ENCODE measurements around the gene EAF1. TPM values are rescaled to one million over a fixed set of nuclear protein-coding genes. Genes with fewer than 3 reads are reported as not detected.
"Not testable (repeated sequence)": the region's sequence is repeated elsewhere in the genome, so short reads cannot be mapped to it uniquely, and the experiment has no call there.

The EAF1 gene
- total RNA-seq, 3 donors from 2014 or later: 15.6 to 23.4 (median 21.3) TPM

DNA sequence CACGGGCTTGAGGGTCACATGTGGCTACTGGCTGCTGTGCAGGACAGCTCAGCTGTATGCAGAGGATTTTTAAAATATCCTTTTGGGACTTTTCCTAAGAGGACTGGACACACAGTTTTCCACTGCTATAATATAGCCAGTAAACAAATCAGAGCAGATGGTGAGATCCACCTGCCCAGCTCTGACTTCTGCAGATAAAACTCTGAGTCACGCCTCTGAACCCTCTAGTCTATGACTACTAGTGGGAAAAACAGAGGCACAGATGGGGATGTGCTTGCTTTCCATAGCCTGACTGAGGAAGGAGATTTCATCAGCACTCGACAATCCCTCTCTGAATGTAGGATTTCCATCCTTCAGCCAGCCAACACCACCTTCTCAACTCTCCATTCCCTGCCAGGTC is 49.0 kb downstream of the EAF1 start:
- no peaks in the 10 kb centered on the region for H3K36me3 ChIP-seq (ENCODE audit: low read depth)
- TF ChIP-seq, protein P1, sequence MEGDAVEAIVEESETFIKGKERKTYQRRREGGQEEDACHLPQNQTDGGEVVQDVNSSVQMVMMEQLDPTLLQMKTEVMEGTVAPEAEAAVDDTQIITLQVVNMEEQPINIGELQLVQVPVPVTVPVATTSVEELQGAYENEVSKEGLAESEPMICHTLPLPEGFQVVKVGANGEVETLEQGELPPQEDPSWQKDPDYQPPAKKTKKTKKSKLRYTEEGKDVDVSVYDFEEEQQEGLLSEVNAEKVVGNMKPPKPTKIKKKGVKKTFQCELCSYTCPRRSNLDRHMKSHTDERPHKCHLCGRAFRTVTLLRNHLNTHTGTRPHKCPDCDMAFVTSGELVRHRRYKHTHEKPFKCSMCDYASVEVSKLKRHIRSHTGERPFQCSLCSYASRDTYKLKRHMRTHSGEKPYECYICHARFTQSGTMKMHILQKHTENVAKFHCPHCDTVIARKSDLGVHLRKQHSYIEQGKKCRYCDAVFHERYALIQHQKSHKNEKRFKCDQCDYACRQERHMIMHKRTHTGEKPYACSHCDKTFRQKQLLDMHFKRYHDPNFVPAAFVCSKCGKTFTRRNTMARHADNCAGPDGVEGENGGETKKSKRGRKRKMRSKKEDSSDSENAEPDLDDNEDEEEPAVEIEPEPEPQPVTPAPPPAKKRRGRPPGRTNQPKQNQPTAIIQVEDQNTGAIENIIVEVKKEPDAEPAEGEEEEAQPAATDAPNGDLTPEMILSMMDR (IDR thresholded peaks at IDR 0.05): no peak
- no peaks in the 10 kb centered on the region for H3K4me1 ChIP-seq (ENCODE audit: low read depth)
- no peak overlapping the region for H3K4me3 ChIP-seq
- no peak for ATAC-seq
- intact Hi-C loops (cut with DNase I, micrococcal nuclease): no loop called here
- no peaks in the 10 kb centered on the region for H3K9me3 ChIP-seq
- no peak for DNase-seq

DNA sequence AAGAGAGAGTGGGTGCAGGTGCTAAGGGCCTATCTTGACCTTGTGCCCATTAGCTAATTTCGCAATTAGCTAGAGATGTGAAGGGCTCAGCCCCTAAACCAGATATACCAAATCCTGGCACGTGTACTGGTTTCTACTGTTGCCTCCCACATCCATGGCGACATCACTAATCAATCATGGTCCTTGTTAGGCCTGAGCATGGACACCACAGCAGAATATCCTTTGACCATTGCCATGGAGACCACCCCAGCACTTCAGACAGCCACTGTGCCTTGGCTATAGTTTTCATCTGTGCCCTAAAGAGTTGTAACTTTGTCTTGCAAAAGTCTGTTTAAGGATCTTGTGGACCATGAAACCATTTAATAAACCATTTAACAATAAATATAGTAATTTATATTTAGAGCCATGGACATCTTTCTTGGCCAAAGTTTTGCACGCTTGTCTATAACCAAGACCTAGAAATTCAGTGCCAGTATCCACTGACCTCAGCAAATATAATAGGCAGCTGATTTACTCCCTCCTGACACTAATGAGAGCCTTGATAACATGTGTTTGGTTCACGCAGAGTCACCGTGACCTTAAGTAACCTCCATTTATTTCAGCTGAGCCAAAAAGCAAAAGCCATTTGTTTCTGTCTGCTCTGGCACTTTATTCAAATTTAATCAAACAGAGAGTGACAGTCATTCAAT is 50.7 kb downstream of the EAF1 start:
- intact Hi-C loops (cut with DNase I, micrococcal nuclease): no loop called here
- Histone ChIP-seq H3K4me1 (ENCODE audit: low read depth) (no peaks in the 10 kb centered on the region), H3K4me3 (no peak overlapping the region), H3K36me3 (ENCODE audit: low read depth) (no peaks in the 10 kb centered on the region), H3K9me3 (no peaks in the 10 kb centered on the region)
- no peak for ATAC-seq
- DNase-seq: no peak
- TF ChIP-seq, protein P1 (IDR thresholded peaks at IDR 0.05): no peak

DNA sequence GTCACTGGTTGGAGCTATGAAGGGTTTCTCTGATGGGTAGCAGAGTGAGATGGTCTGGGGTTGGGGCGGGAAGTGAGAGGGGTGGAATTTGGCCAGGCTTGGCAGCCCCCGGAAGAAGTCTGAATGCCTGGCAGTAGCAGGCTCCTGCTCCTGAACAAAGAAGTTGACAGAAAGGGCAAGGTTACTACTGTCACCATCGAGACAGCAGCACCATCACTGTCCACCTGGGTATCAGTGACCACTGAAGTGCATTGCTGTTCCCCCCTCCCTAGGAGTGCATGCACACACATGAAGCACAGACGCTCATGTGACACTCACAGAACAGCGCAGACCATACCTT is 51.2 kb downstream of the EAF1 start:
- no peaks in the 10 kb centered on the region for H3K9me3 ChIP-seq
- TF ChIP-seq, protein P1 (IDR thresholded peaks at IDR 0.05): no peak
- no peak overlapping the region for H3K4me3 ChIP-seq
- H3K36me3 ChIP-seq (ENCODE audit: low read depth): no peaks in the 10 kb centered on the region
- intact Hi-C loops (cut with DNase I, micrococcal nuclease): no loop called here
- H3K4me1 ChIP-seq (ENCODE audit: low read depth): no peaks in the 10 kb centered on the region
- ATAC-seq (no peak), DNase-seq (no peak)

DNA sequence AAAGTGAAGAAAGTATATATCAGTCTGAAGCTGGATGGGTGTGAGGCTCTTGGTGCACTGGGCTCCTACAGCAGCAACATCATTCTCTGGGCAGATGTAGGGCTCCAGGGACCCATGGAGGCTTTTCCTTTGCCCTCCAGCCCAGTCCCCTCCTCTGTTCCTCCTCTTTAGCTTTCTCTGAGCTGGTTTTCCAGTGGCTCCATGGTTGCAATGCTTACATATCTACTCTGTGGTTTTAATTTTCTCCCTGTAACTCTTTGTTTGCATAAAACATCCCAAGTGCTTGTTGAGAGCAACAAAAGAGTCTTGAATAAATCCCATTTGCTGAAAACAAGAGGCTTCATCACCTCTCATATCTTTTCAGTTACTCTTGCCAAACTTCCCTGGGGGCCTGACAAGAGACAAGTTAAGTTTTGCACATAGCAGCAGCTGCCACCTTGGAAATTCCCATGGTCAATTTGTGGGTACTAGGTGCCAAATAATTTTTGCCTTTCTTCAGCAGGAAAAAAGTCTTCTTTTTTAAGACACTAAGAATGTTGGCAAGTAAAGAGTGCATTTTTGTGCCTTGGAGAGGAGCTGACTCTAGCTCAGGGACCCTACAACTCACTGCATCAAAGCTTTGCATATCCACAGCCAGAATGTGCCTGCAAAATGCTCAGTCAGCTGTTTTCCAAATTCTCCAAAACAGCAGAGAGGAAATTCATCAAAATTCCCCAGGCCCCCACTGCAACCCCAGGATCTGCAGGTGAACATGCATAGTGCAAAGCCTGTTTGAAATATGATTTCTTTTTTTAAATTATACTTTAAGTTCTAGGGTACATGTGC is 52.2 kb downstream of the EAF1 start:
- H3K9me3 ChIP-seq: no peaks in the 10 kb centered on the region
- H3K36me3 ChIP-seq (ENCODE audit: low read depth): no peaks in the 10 kb centered on the region
- intact Hi-C loops (cut with DNase I, micrococcal nuclease): no loop called here
- no peak overlapping the region for H3K4me3 ChIP-seq
- no peak for ATAC-seq
- DNase-seq: no peak
- TF ChIP-seq, protein P1 (IDR thresholded peaks at IDR 0.05): no peak
- no peaks in the 10 kb centered on the region for H3K4me1 ChIP-seq (ENCODE audit: low read depth)

DNA sequence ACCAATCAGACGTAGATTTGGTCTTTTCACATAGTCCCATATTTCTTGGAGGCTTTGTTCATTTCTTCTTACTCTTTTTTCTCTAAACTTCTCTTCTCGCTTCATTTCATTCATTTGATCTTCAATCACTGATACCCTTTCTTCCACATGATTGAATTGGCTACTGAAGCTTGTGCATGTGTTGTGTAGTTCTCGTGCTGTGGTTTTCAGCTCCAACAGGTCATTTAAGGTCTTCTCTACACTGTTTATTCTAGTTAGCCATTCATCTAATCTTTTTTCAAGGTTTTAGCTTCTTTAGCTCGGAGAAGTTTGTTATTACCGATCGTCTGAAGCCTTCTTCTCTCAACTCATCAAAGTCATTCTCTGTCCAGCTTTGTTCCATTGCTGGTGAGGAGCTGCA is 57.2 kb downstream of the EAF1 start:
- H3K4me3 ChIP-seq; DNase-seq; H3K4me1 ChIP-seq (ENCODE audit: low read depth); H3K9me3 ChIP-seq; H3K36me3 ChIP-seq (ENCODE audit: low read depth); ATAC-seq; intact Hi-C loops (cut with DNase I, micrococcal nuclease): not testable (repeated sequence)

DNA sequence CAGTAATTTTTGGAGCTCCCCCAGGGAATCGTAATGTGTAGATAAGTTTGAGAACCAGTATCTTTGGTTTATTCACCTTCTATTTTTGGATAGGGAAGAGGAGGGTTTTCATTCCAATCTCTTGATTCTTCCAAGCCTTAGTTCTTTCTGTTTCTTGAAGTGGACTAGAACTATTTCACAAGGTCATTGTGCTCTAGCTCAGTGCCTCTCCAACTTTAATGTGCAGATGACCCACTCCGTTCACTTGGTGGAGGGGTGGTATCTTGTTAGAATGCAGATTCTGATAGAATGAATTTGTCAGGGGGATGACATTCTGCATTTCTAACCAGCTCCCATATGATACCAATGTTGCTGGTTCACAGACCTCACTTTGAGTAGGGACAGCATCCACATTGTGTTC is 58.6 kb downstream of the EAF1 start:
- H3K36me3 ChIP-seq (ENCODE audit: low read depth): no peaks in the 10 kb centered on the region
- no peak for ATAC-seq
- no peak for DNase-seq
- H3K4me3 ChIP-seq: no peak overlapping the region
- TF ChIP-seq, protein P1 (IDR thresholded peaks at IDR 0.05): no peak
- intact Hi-C loops (cut with DNase I, micrococcal nuclease): no loop called here
- H3K4me1 ChIP-seq (ENCODE audit: low read depth): no peaks in the 10 kb centered on the region
- H3K9me3 ChIP-seq: no peaks in the 10 kb centered on the region

Measured in mucosa of descending colon (tissue), 3 donors.